ENCODE results near the gene GABRR2.
"Not testable (repeated sequence)": the region's sequence is repeated elsewhere in the genome, so short reads cannot be mapped to it uniquely, and the experiment has no call there.

GABRR2 gene

GRCh38 chr6:89255417-89255816 lies 59.7 kb downstream of the GABRR2 start:
- DNase-seq: no peak

GRCh38 chr6:89254569-89254968 lies 60.5 kb downstream of the GABRR2 start:
- DNase-seq: no peak

- no peak for DNase-seq
Measured at GRCh38 chr6:89252907-89253306, 62.2 kb downstream of the GABRR2 start.

- no peak for DNase-seq
Measured at GRCh38 chr6:89251976-89252375, 63.1 kb downstream of the GABRR2 start.

GRCh38 chr6:89251170-89251569 lies 63.9 kb downstream of the GABRR2 start:
- no peak for DNase-seq

GRCh38 chr6:89250239-89250638 lies 64.9 kb downstream of the GABRR2 start:
- no peak for DNase-seq

GRCh38 chr6:89244241-89244985 lies 70.7 kb downstream of the GABRR2 start:
- no peak for DNase-seq

GRCh38 chr6:89243331-89243629 lies 71.8 kb downstream of the GABRR2 start:
- DNase-seq: no peak

- peak; percentile 51 for DNase-seq
Measured at GRCh38 chr6:89242574-89243330, 72.3 kb downstream of the GABRR2 start.

- DNase-seq: no peak
Measured at GRCh38 chr6:89239338-89239737, 75.8 kb downstream of the GABRR2 start.

GRCh38 chr6:89237158-89237557 lies 77.9 kb downstream of the GABRR2 start:
- DNase-seq: no peak

GRCh38 chr6:89233605-89234004 lies 81.5 kb downstream of the GABRR2 start:
- not testable (repeated sequence) for DNase-seq

- no peak for DNase-seq
Measured at GRCh38 chr6:89222712-89223039, 92.4 kb downstream of the GABRR2 start.

- no peak for DNase-seq
Measured at GRCh38 chr6:89221971-89222711, 93.0 kb downstream of the GABRR2 start.

GRCh38 chr6:89221129-89221528 lies 94.0 kb downstream of the GABRR2 start:
- no peak for DNase-seq

GRCh38 chr6:89217299-89217910 lies 97.7 kb downstream of the GABRR2 start, which contains the start of gene GABRR1:
GABRR1 (minus strand) TSS chr6:89217358; CDS start chr6:89217322, 36 bp downstream.
- DNase-seq: no peak

- no peak for DNase-seq
Measured at GRCh38 chr6:89216411-89216810, 98.7 kb downstream of the GABRR2 start.

GRCh38 chr6:89215391-89215790 lies 99.7 kb downstream of the GABRR2 start:
- DNase-seq: no peak

GRCh38 chr6:89214197-89214596 lies 100.9 kb downstream of the GABRR2 start:
- no peak for DNase-seq

- no peak for DNase-seq
Measured at GRCh38 chr6:89212472-89212871, 102.6 kb downstream of the GABRR2 start.

- DNase-seq: no peak
Measured at GRCh38 chr6:89209457-89209856, 105.6 kb downstream of the GABRR2 start.

GRCh38 chr6:89208551-89208950 lies 106.5 kb downstream of the GABRR2 start:
- no peak for DNase-seq
